ENCODE data around the gene GALNTL6. TPM values are rescaled to one million over a fixed set of nuclear protein-coding genes. Genes with fewer than 3 reads are reported as not detected.

Gene GALNTL6
- total and polyA plus RNA-seq, 9 of the 15 experiments (the other 6 are each of a cell fraction or from before 2014, with no cell fraction given) = 0.18 to 0.50 (median 0.29) TPM

GRCh38 chr4:171920901-171921300, 107.7 kb downstream of the GALNTL6 start:
- intact Hi-C loops (cut with micrococcal nuclease) = no loop called here
- DNase-seq (ENCODE audit: extremely low read depth in 1 of 4, low spot score in 3 of 4) = no peak

GRCh38 chr4:171924746-171925376, 111.7 kb downstream of the GALNTL6 start:
- in situ Hi-C loops (cut with MboI) (no loop called here), intact Hi-C loops (cut with micrococcal nuclease) (no loop called here)
- no TSS peak for BruUV-seq (replicated peaks)
- no peaks in the 10 kb centered on the region for H3K9me1 ChIP-seq (ENCODE audit: control insufficient read depth, insufficient read depth, low read length)
- no peak overlapping the region for H3K4me3 ChIP-seq
- H4K20me1 ChIP-seq (replicated peaks; ENCODE audit: control insufficient read depth, insufficient read depth, low read length) = no peaks in the 10 kb centered on the region
- H3K27ac ChIP-seq (ENCODE audit: extremely low read depth, low read depth, low read length) = no peak overlapping the region
- no peaks in the 10 kb centered on the region for H3K4me1 ChIP-seq (replicated peaks in 1 of 2; ENCODE audit: control insufficient read depth in 2 of 2, insufficient read depth in 2 of 2, low read length in 2 of 2)
- H2AFZ ChIP-seq (ENCODE audit: low read depth, low read length) = no peak overlapping the region
- no peak for ATAC-seq
- POLR2A ChIA-PET = interaction anchor here (0.6 kb wide), 1 partner anchor 451 kb away, joined by 3 read pairs; no protein-coding TSS in a partner anchor
- H3K9me3 ChIP-seq (replicated peaks; ENCODE audit: control insufficient read depth, insufficient read depth, low read depth, low read length) = no peaks in the 10 kb centered on the region
- no peaks in the 10 kb centered on the region for H3K36me3 ChIP-seq (ENCODE audit: control insufficient read depth, insufficient read depth, low read length)
- no peak overlapping the region for H3K9ac ChIP-seq (ENCODE audit: insufficient read depth in 1 of 2, low read depth in 2 of 2, low read length in 2 of 2)
- no peaks in the 10 kb centered on the region for H3K79me2 ChIP-seq (ENCODE audit: control insufficient read depth, insufficient read depth, low read length)
- no peak for DNase-seq (ENCODE audit: extremely low read depth in 1 of 4, low spot score in 3 of 4)
- CTCF ChIA-PET (ENCODE audit: low intra/inter-chr PET ratio) = no interaction called here
- FAIRE-seq = no peak
- H3K4me2 ChIP-seq (ENCODE audit: insufficient read depth, low read length) = no peak overlapping the region
- no peaks in the 10 kb centered on the region for H3K27me3 ChIP-seq (ENCODE audit: control insufficient read depth in 2 of 2, insufficient read depth in 2 of 2, low read length in 2 of 2)
- WGBS (ENCODE audit: insufficient coverage, low coverage, missing lambda C conversion rate) = 1% methylated on average over 5 of the region's 5 CpGs
- TF ChIP-seq GATAD2A (IDR thresholded peaks at IDR 0.05) (no peak), MAFK (IDR thresholded peaks at IDR 0.05; ENCODE audit: low read length) (no peak), ILF3 (IDR thresholded peaks at IDR 0.05; ENCODE audit: borderline replicate concordance) (no peak), ZNF316 (IDR thresholded peaks at IDR 0.05) (no peak), BCOR (IDR thresholded peaks at IDR 0.05) (no peak), SAFB (IDR thresholded peaks at IDR 0.05; ENCODE audit: borderline replicate concordance, low read depth, low read length) (no peak), CREBBP (IDR thresholded peaks at IDR 0.05; ENCODE audit: low read depth, low read length) (no peak), ZNF23 (CRISPR knock-in tag; IDR thresholded peaks at IDR 0.05) (no peak), PTBP1 (IDR thresholded peaks at IDR 0.05; ENCODE audit: low read depth, low read length) (no peak), CEBPB (tag; IDR thresholded peaks at IDR 0.05) (no peak), CGGBP1 (CRISPR knock-in tag; IDR thresholded peaks at IDR 0.05) (no peak), FOXJ3 (CRISPR knock-in tag; IDR thresholded peaks at IDR 0.05) (no peak), RB1 (IDR thresholded peaks at IDR 0.05; ENCODE audit: low read depth) (no peak)

More at GRCh38 chr4:171920901-171921300, 107.7 kb downstream of the GALNTL6 start:
- in situ Hi-C loops (cut with MboI) = no loop called here
- 25% methylated on average over 3 of the region's 3 CpGs for WGBS (ENCODE audit: insufficient coverage, low coverage, missing lambda C conversion rate)
- FAIRE-seq (no peak), ATAC-seq (no peak)
- ChIA-PET CTCF (ENCODE audit: low intra/inter-chr PET ratio) (no interaction called here), POLR2A (no interaction called here)
- no peak overlapping the region for H3K4me3 ChIP-seq
- no peaks in the 10 kb centered on the region for H3K27me3 ChIP-seq (ENCODE audit: control insufficient read depth in 2 of 2, insufficient read depth in 2 of 2, low read length in 2 of 2)
- no peak overlapping the region for H3K9ac ChIP-seq (ENCODE audit: insufficient read depth in 1 of 2, low read depth in 2 of 2, low read length in 2 of 2)
- no peak overlapping the region for H3K4me2 ChIP-seq (ENCODE audit: insufficient read depth, low read length)
- no peaks in the 10 kb centered on the region for H3K9me3 ChIP-seq (replicated peaks; ENCODE audit: control insufficient read depth, insufficient read depth, low read depth, low read length)
- no peak overlapping the region for H3K27ac ChIP-seq (ENCODE audit: extremely low read depth, low read depth, low read length)
- H3K9me1 ChIP-seq (ENCODE audit: control insufficient read depth, insufficient read depth, low read length) = no peaks in the 10 kb centered on the region
- H2AFZ ChIP-seq (ENCODE audit: low read depth, low read length) = no peak overlapping the region
- no peaks in the 10 kb centered on the region for H3K4me1 ChIP-seq (replicated peaks in 1 of 2; ENCODE audit: control insufficient read depth in 2 of 2, insufficient read depth in 2 of 2, low read length in 2 of 2)
- H3K36me3 ChIP-seq (ENCODE audit: control insufficient read depth, insufficient read depth, low read length) = no peaks in the 10 kb centered on the region
- H4K20me1 ChIP-seq (replicated peaks; ENCODE audit: control insufficient read depth, insufficient read depth, low read length) = no peaks in the 10 kb centered on the region
- no TSS peak for BruUV-seq (replicated peaks)
- TF ChIP-seq MAFK (IDR thresholded peaks at IDR 0.05; ENCODE audit: low read length) (peak; percentile 44; the same call in 1 of the 2 replicates), ZNF316 (IDR thresholded peaks at IDR 0.05) (peak; percentile 74), FOXJ2 (tag; IDR thresholded peaks at IDR 0.05) (no peak), MAFG (tag; conservative IDR thresholded peaks at IDR 0.05) (peak; percentile 32; the same call in 1 of the 2 replicates), MAFF (IDR thresholded peaks at IDR 0.05; ENCODE audit: low read length) (peak; percentile 55), HMGN3 (IDR thresholded peaks at IDR 0.05; ENCODE audit: borderline replicate concordance, extremely low read depth, insufficient read length, low read depth, low read length) (no peak)
- TF ChIP-seq, protein P1, sequence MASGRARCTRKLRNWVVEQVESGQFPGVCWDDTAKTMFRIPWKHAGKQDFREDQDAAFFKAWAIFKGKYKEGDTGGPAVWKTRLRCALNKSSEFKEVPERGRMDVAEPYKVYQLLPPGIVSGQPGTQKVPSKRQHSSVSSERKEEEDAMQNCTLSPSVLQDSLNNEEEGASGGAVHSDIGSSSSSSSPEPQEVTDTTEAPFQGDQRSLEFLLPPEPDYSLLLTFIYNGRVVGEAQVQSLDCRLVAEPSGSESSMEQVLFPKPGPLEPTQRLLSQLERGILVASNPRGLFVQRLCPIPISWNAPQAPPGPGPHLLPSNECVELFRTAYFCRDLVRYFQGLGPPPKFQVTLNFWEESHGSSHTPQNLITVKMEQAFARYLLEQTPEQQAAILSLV (tag; IDR thresholded peaks at IDR 0.05) = no peak
- H3K79me2 ChIP-seq (ENCODE audit: control insufficient read depth, insufficient read depth, low read length) = no peaks in the 10 kb centered on the region

Measured in K562 (cell line).